OCI-LY1 (cell line): ENCODE results near the gene LGI2.
"Not testable (repeated sequence)": the region's sequence is repeated elsewhere in the genome, so short reads cannot be mapped to it uniquely, and the experiment has no call there.

ENCODE experiments used
- H2AFZ ChIP-seq: fragments of 200-600 bp; sonication (generic), shearing (Covaris generic); 2 replicates; pipeline ENCODE4 v1.6.0; 2014; ENCODE audit warnings: antibody characterized with exemption, mild to moderate bottlenecking, low read length
- H3F3A ChIP-seq: fragments of 200-600 bp; sonication (generic), shearing (Covaris generic); 2 replicates; pipeline ENCODE4 v1.6.0; 2014; ENCODE audit warnings: mild to moderate bottlenecking, antibody characterized with exemption, low read length, moderate library complexity; ENCODE audit not compliant: insufficient read depth
- H3K27ac ChIP-seq: fragments of 200-600 bp; sonication (generic); 2 replicates; pipeline ENCODE4 v1.5.1; 2014; ENCODE audit warnings: low read length, mixed run types, mild to moderate bottlenecking, low read depth; ENCODE audit not compliant: poor library complexity, severe bottlenecking
- H3K27me3 ChIP-seq: fragments of 200-600 bp; sonication (generic); 2 replicates; pipeline ENCODE4 v1.6.0; 2014; ENCODE audit warnings: antibody characterized with exemption, mild to moderate bottlenecking, low read length, moderate library complexity; ENCODE audit not compliant: insufficient read depth
- H3K36me3 ChIP-seq: fragments of 200-600 bp; sonication (generic); 2 replicates; pipeline ENCODE4 v1.6.1; 2014; ENCODE audit warnings: mild to moderate bottlenecking, antibody characterized with exemption, low read length, moderate library complexity, mixed read lengths; ENCODE audit not compliant: insufficient read depth
- H3K4me1 ChIP-seq: fragments of 200-600 bp; sonication (generic); 2 replicates; pipeline ENCODE4 v1.5.1; 2014; ENCODE audit warnings: mild to moderate bottlenecking, low read length, moderate library complexity; ENCODE audit not compliant: insufficient read depth, severe bottlenecking
- H3K4me2 ChIP-seq: fragments of 200-600 bp; sonication (generic), shearing (Covaris generic); 2 replicates; pipeline ENCODE4 v1.6.1; 2014; ENCODE audit warnings: low read length
- H3K4me3 ChIP-seq: fragments of 200-600 bp; sonication (generic); 2 replicates; pipeline ENCODE4 v1.5.1; 2014; ENCODE audit warnings: low read length, low read depth, mild to moderate bottlenecking, mixed read lengths; ENCODE audit not compliant: poor library complexity, severe bottlenecking
- H3K79me2 ChIP-seq: fragments of 200-600 bp; shearing (Covaris generic); 2 replicates; pipeline ENCODE4 v1.6.1; 2016; ENCODE audit warnings: mixed run types, low read length, mixed read lengths; ENCODE audit not compliant: insufficient read depth
- H3K9ac ChIP-seq: fragments of 200-600 bp; sonication (generic), shearing (Covaris generic); 2 replicates; pipeline ENCODE4 v1.6.1; 2014; ENCODE audit warnings: mild to moderate bottlenecking, low read length, mixed read lengths
- H3K9me2 ChIP-seq: fragments of 200-600 bp; sonication (generic), shearing (Covaris generic); 2 replicates; pipeline ENCODE4 v1.6.1; 2014; ENCODE audit warnings: low read depth, mild to moderate bottlenecking, low read length, mixed read lengths
- H3K9me3 ChIP-seq: fragments of 200-600 bp; shearing (Covaris generic); 2 replicates; pipeline ENCODE4 v1.6.1; 2014; ENCODE audit warnings: low read length, mixed read lengths
- H4K20me1 ChIP-seq: fragments of 200-600 bp; sonication (generic), shearing (Covaris generic); 2 replicates; pipeline ENCODE4 v1.6.0; 2016; ENCODE audit warnings: mild to moderate bottlenecking, low read length; ENCODE audit not compliant: insufficient read depth
- CTCF ChIP-seq: fragments of 200-600 bp; sonication (generic), shearing (Covaris generic); IDR thresholded peaks from 2 replicates; pipeline ENCODE4 v1.5.1; 2017; ENCODE audit warnings: mild to moderate bottlenecking, antibody characterized with exemption, low read length, moderate library complexity, mixed read lengths
- EZH2 ChIP-seq: fragments of 200-600 bp; sonication (generic), shearing (Covaris generic); IDR thresholded peaks from 2 replicates; pipeline ENCODE4 v1.8.0; 2017; ENCODE audit warnings: borderline replicate concordance, mixed run types, mild to moderate bottlenecking, antibody characterized with exemption, low read length, moderate library complexity, mixed read lengths

The LGI2 gene

GRCh38 chr4:25020236-25020635 is 10.5 kb downstream of the LGI2 start:
- H3K9me3 ChIP-seq = no peaks in the 10 kb centered on the region
- H3K9me2 ChIP-seq = no peaks in the 10 kb centered on the region
- H4K20me1 ChIP-seq = no peaks in the 10 kb centered on the region
- H3F3A ChIP-seq = no peaks in the 10 kb centered on the region
- no peaks in the 10 kb centered on the region for H3K4me1 ChIP-seq
- H3K36me3 ChIP-seq = no peaks in the 10 kb centered on the region
- H3K27ac ChIP-seq = no peak overlapping the region
- H2AFZ ChIP-seq = no peak overlapping the region
- no peaks in the 10 kb centered on the region for H3K27me3 ChIP-seq
- no peak overlapping the region for H3K4me3 ChIP-seq
- no peak overlapping the region for H3K4me2 ChIP-seq
- TF ChIP-seq EZH2 (no peak), CTCF (no peak)
- no peaks in the 10 kb centered on the region for H3K79me2 ChIP-seq
- H3K9ac ChIP-seq = no peak overlapping the region

GRCh38 chr4:25019501-25019900 is 11.2 kb downstream of the LGI2 start:
- Histone ChIP-seq H3K9me2 (no peaks in the 10 kb centered on the region), H3K4me1 (no peaks in the 10 kb centered on the region), H3K9ac (no peak overlapping the region), H3K27ac (no peak overlapping the region), H2AFZ (no peak overlapping the region), H3K9me3 (no peaks in the 10 kb centered on the region), H3F3A (no peaks in the 10 kb centered on the region), H3K36me3 (no peaks in the 10 kb centered on the region), H3K4me2 (no peak overlapping the region), H4K20me1 (no peaks in the 10 kb centered on the region), H3K4me3 (no peak overlapping the region), H3K27me3 (no peaks in the 10 kb centered on the region), H3K79me2 (no peaks in the 10 kb centered on the region)
- no peak for TF ChIP-seq CTCF
- no peak for TF ChIP-seq EZH2

GRCh38 chr4:25015012-25015411 is 15.7 kb downstream of the LGI2 start:
- no peak overlapping the region for H2AFZ ChIP-seq
- TF ChIP-seq EZH2 (no peak), CTCF (no peak)
- no peaks in the 10 kb centered on the region for H3F3A ChIP-seq
- H3K9ac ChIP-seq = no peak overlapping the region
- no peak overlapping the region for H3K27ac ChIP-seq
- H3K79me2 ChIP-seq = no peaks in the 10 kb centered on the region
- no peaks in the 10 kb centered on the region for H3K9me2 ChIP-seq
- H3K4me2 ChIP-seq = no peak overlapping the region
- no peaks in the 10 kb centered on the region for H3K27me3 ChIP-seq
- H4K20me1 ChIP-seq = no peaks in the 10 kb centered on the region
- H3K36me3 ChIP-seq = no peaks in the 10 kb centered on the region
- H3K4me1 ChIP-seq = no peaks in the 10 kb centered on the region
- H3K9me3 ChIP-seq = no peaks in the 10 kb centered on the region
- no peak overlapping the region for H3K4me3 ChIP-seq

GRCh38 chr4:25014662-25014983 is 16.1 kb downstream of the LGI2 start:
- H3K9me2 ChIP-seq, H3F3A ChIP-seq, H3K27ac ChIP-seq, H3K9me3 ChIP-seq, H3K27me3 ChIP-seq, H3K4me3 ChIP-seq, H3K4me1 ChIP-seq, H2AFZ ChIP-seq, H3K9ac ChIP-seq, H3K36me3 ChIP-seq, H3K79me2 ChIP-seq, H3K4me2 ChIP-seq, H4K20me1 ChIP-seq: not testable (repeated sequence)
